Measurements from ENCODE around the gene SERPINA3. TPM values are rescaled to one million over a fixed set of nuclear protein-coding genes. Genes with fewer than 3 reads are reported as not detected.

SERPINA3 gene
- total and polyA plus RNA-seq, 2 of the 8 experiments (the other 6 are each of a cell fraction or from before 2014, with no cell fraction given): not detected

- POLR2A ChIA-PET (ENCODE audit: partially characterized antibody): no interaction called here
- Histone ChIP-seq H4K8ac (ENCODE audit: extremely low read depth, insufficient read depth, low read length) (no peak overlapping the region), H3K9me3 (ENCODE audit: insufficient read depth in 2 of 2, low read depth in 1 of 2, low read length in 1 of 2) (no peaks in the 10 kb centered on the region), H3K9ac (replicated peaks in 1 of 4; ENCODE audit: extremely low read depth in 1 of 4, low read depth in 3 of 4, low read length in 3 of 4) (no peak overlapping the region), H2AK5ac (ENCODE audit: low read depth, low read length) (no peak overlapping the region), H3K79me1 (ENCODE audit: low read depth, low read length) (no peaks in the 10 kb centered on the region), H2BK15ac (ENCODE audit: low read length) (no peak overlapping the region), H3K18ac (ENCODE audit: extremely low read depth, low read length) (no peak overlapping the region), H3K56ac (replicated peaks; ENCODE audit: insufficient read length, low read depth, low read length) (no peak overlapping the region), H3K4me2 (ENCODE audit: insufficient read depth in 1 of 2, low read depth in 2 of 2, low read length in 2 of 2) (no peak overlapping the region), H3K36me3 (ENCODE audit: control insufficient read depth in 2 of 4, insufficient read depth in 4 of 4, low read length in 3 of 4) (no peaks in the 10 kb centered on the region), H3K14ac (ENCODE audit: insufficient read length) (no peak overlapping the region), H4K91ac (replicated peaks; ENCODE audit: insufficient read length, low read length) (no peak overlapping the region), H2BK12ac (ENCODE audit: low read depth, low read length) (no peak overlapping the region), H3K4ac (replicated peaks; ENCODE audit: insufficient read length, low read depth, low read length) (no peak overlapping the region), H3K23me2 (ENCODE audit: low read depth, low read length) (no peaks in the 10 kb centered on the region), H2BK120ac (replicated peaks; ENCODE audit: low read depth, low read length) (no peak overlapping the region), H3K27ac (ENCODE audit: low read depth, low read length) (no peak overlapping the region), H3K4me1 (replicated peaks in 1 of 4; ENCODE audit: control insufficient read depth in 3 of 4, insufficient read depth in 4 of 4, low read length in 3 of 4) (no peaks in the 10 kb centered on the region), H4K5ac (ENCODE audit: insufficient read length, low read depth, low read length) (no peak overlapping the region), H2BK20ac (ENCODE audit: low read length) (no peak overlapping the region), H3K27me3 (replicated peaks in 1 of 4; ENCODE audit: control insufficient read depth in 3 of 4, extremely low read depth in 1 of 4, insufficient read depth in 3 of 4, low read length in 3 of 4) (no peaks in the 10 kb centered on the region), H3K23ac (ENCODE audit: insufficient read length) (no peak overlapping the region), H4K20me1 (replicated peaks in 1 of 2; ENCODE audit: control insufficient read depth in 1 of 2, insufficient read depth in 2 of 2, low read length in 2 of 2) (no peaks in the 10 kb centered on the region), H3K4me3 (ENCODE audit: extremely low read depth in 1 of 4, insufficient read depth in 2 of 4, low read depth in 3 of 4, low read length in 4 of 4) (no peak overlapping the region), H2AFZ (ENCODE audit: low read length) (no peak overlapping the region), H2BK5ac (ENCODE audit: low read depth, low read length) (no peak overlapping the region), H3K79me2 (ENCODE audit: control insufficient read depth in 1 of 2, insufficient read depth in 2 of 2, low read length in 2 of 2) (no peaks in the 10 kb centered on the region)
- 94% methylated on average over 11 of the region's 11 CpGs; no CpG with 5 or more reads in 1 of the 2 experiments for WGBS, 2 experiments (ENCODE audit: extremely low coverage in 1 of 2, insufficient coverage in 1 of 2, insufficient read length in 1 of 2, insufficient replicate concordance in 2 of 2, low coverage in 1 of 2, low lambda C conversion rate in 2 of 2, missing lambda C conversion rate in 1 of 2)
- no peak for DNase-seq (ENCODE audit: low read depth in 1 of 2, low spot score in 2 of 2)
- no peak for FAIRE-seq
- CTCF ChIA-PET (ENCODE audit: partially characterized antibody): no interaction called here
- TF ChIP-seq ZNF274 (IDR thresholded peaks at IDR 0.05; ENCODE audit: borderline replicate concordance, extremely low read depth, low read length) (no peak), TAF7 (optimal IDR thresholded peaks at IDR 0.05; ENCODE audit: borderline replicate concordance, low read depth, low read length) (no peak), RAD21 (IDR thresholded peaks at IDR 0.05 in 1 of 2, conservative IDR thresholded peaks at IDR 0.05 in 1 of 2; ENCODE audit: low read depth in 2 of 2, low read length in 2 of 2) (no peak), BCL11A (IDR thresholded peaks at IDR 0.05; ENCODE audit: low read depth in 2 of 2, low read length in 2 of 2) (no peak), BACH1 (IDR thresholded peaks at IDR 0.05; ENCODE audit: low read length) (no peak), YY1 (IDR thresholded peaks at IDR 0.05; ENCODE audit: low read depth, low read length) (no peak), CEBPB (IDR thresholded peaks at IDR 0.05; ENCODE audit: low read depth, low read length) (no peak), FOSL1 (IDR thresholded peaks at IDR 0.05; ENCODE audit: insufficient read depth, low read depth, low read length) (no peak), KDM4A (IDR thresholded peaks at IDR 0.05; ENCODE audit: low read depth, low read length, severe bottlenecking) (no peak), RBBP5 (IDR thresholded peaks at IDR 0.05; ENCODE audit: borderline replicate concordance, low read depth, low read length) (no peak), TCF12 (IDR thresholded peaks at IDR 0.05; ENCODE audit: low read depth, low read length) (no peak), CTBP2 (IDR thresholded peaks at IDR 0.05; ENCODE audit: borderline replicate concordance, insufficient read depth, insufficient read length, low read length) (no peak), CBX5 (IDR thresholded peaks at IDR 0.05; ENCODE audit: low read depth, low read length) (no peak)
Measured at GRCh38 chr14:94663965-94664704, 51.9 kb downstream of the SERPINA3 start.
